Ascending aorta (tissue), 2 donors: ENCODE data around the gene TNIP2. TPM values are rescaled to one million over a fixed set of nuclear protein-coding genes. Genes with fewer than 3 reads are reported as not detected.

Source experiments
- DNase-seq, 2 donors: peaks; one replicate each; pipeline ENCODE4 v3.0.0-alpha.2; 2019; ENCODE audit warnings: low spot score in 2 of 2
- H3K27ac ChIP-seq, 2 donors: fragments of 200-600 bp; sonication (generic); one replicate each; pipeline ENCODE4 v1.5.1; 2016 to 2017; ENCODE audit warnings: mild to moderate bottlenecking in 1 of 2
- H3K27me3 ChIP-seq: fragments of 200-600 bp; sonication (generic); one replicate; pipeline ENCODE4 v1.5.1; 2017
- H3K36me3 ChIP-seq, 2 donors: fragments of 200-600 bp; sonication (generic); one replicate each; pipeline ENCODE4 v1.5.1; 2016
- H3K4me1 ChIP-seq, 2 donors: fragments of 200-600 bp; sonication (generic); one replicate each; pipeline ENCODE4 v1.5.1; 2016 to 2017; ENCODE audit warnings: mild to moderate bottlenecking in 1 of 2
- H3K4me3 ChIP-seq, 2 donors: fragments of 200-600 bp; sonication (generic); one replicate each; pipeline ENCODE4 v1.5.1; 2016 to 2017; ENCODE audit warnings: mild to moderate bottlenecking in 1 of 2
- H3K9me3 ChIP-seq, 2 donors: fragments of 200-600 bp; sonication (generic); one replicate each; pipeline ENCODE4 v1.5.1; 2016
- CTCF ChIP-seq, 3 experiments: fragments of 200-600 bp in 2 of 3; fragments of 450-650 bp in 1 of 3; sonication (generic) in 2 of 3; IDR thresholded peaks; one replicate each; pipeline ENCODE4 v1.5.1; 2016 to 2019; ENCODE audit warnings: antibody characterized with exemption in 3 of 3, mild to moderate bottlenecking in 1 of 3, moderate library complexity in 1 of 3
- intact Hi-C: fragments of 100-400 bp; cut with DNase I; formaldehyde crosslinking; loops from one replicate; pipeline ENCODE4 v1.15.1; 2023
- total RNA-seq: library from RNA; depleted of rRNA; stranded (reverse); fragments of >200 nt; gene quantifications from one replicate; pipeline ENCODE4 v1.1.0, GENCODE V29; 2016

TNIP2 gene
- total RNA-seq, 1 donor from 2014 or later, result 65.6 TPM

DNA sequence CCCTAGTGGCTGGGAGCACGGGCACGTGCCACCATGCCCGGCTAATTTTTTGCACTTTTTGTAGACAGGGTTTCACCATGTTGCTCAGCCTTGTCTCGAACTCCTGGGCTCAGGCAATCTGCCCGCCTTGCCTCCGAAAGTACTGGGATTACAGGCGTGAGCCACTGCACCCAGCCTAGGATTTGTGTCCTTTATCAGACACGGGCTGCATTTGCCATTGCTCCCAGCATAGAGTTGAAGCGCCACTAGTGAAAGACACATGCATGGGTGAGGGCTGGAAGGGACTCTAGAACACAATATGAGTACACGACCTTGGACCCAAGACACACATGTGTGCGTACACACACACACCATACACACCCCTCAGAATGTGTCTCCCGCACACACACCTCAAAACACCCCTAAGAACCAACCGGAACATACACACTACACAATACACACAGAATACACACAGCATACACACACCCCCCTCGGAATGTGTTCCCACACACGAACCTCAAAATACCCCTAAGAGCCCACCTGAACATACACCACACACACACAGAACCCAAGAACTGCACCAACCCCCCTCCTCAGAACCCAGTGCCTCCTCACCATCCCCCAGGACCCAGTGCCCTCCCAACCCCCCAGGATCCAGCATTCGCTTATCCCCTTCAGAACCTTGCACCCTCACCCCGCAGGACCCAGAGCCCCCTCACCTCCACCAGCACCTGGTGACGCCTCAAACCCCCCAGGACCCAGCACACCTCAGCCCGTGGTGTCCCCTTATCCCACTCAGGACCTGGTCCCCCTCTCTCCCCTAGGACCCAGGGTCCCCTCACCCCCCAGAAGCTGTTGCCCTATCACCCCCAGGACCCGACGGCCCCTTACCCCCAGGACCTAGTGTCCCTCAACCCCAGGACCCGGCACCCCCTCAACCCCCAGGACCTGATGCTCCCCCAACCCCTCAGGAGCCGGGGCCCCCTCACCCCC lies 1.0 kb downstream of the TNIP2 start:
- Histone ChIP-seq H3K9me3 (no peaks in the 10 kb centered on the region), H3K36me3 (no peaks in the 10 kb centered on the region), H3K4me3 (peak overlapping the region; percentile 90 to 95), H3K27ac (peak overlapping the region; percentile 82 to 87), H3K4me1 (peaks cover 4 to 10% of the 10 kb centered on the region in 2 donors), H3K27me3 (no peaks in the 10 kb centered on the region)
- no peak for DNase-seq
- intact Hi-C loops, result loop anchor here (5.0 to 10.0 kb wide), 3 partner anchors 218 to 490 kb away; partner anchors contain the start of genes FAM193A, HTT, HTT-AS and MXD4
- no peak for TF ChIP-seq CTCF (IDR thresholded peaks at IDR 0.05)

GRCh38 chr4:2753436-2753835 lies 2.7 kb downstream of the TNIP2 start:
- TF ChIP-seq CTCF (IDR thresholded peaks at IDR 0.05), result no peak
- Histone ChIP-seq H3K4me3 (no peak overlapping the region), H3K27me3 (no peaks in the 10 kb centered on the region), H3K36me3 (no peaks in the 10 kb centered on the region), H3K9me3 (no peaks in the 10 kb centered on the region), H3K27ac (no peak overlapping the region), H3K4me1 (peaks cover 4 to 10% of the 10 kb centered on the region in 2 donors)
- DNase-seq, result no peak
- intact Hi-C loops, result loop anchor here (10.0 kb wide), 1 partner anchor 489 kb away; the partner anchor contains the start of gene MXD4

DNA sequence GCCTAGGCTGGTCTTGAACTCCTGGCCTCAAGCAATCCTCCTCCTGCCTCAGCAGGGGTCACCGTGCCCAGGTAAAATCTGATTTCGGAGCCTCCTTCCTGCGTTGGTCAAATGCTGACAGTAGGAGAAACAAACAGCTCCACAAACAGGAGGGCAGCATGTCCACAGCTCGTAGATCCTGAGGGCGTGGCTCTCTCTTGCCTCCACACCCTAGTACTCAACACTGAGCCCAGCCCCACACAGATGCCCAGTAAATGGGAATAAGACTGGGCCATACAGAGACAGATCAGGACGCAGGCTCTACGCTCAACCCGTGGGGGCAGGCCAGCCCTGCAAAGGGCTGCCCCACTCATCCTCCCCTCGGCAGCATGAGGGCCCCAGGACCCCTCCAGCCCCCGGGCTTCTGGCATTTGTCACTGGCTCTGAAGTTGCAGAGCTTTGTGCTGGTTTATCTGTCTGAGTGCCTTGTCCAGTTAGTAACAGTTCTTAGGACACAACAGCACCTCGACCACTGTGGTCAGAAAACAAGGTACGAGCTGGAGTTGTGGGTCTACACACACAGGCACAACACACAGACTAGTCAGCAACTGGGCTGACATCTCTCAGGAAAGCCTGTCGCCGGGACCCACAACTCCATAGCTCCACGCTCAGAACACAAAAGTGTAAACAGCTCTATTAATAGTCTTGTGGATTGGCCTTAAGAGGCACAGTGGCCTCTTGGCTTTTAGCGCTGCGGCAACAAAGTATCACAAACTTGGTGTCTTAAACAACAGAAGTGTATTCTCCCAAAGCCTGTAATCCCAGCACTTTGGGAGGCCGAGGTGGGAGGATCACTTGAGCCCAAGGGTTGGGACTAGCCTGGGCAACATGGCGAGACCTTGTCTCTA lies 5.2 kb downstream of the TNIP2 start:
- TF ChIP-seq CTCF (IDR thresholded peaks at IDR 0.05), result no peak
- peaks cover 4 to 7% of the 10 kb centered on the region in 2 donors for H3K4me1 ChIP-seq
- H3K27ac ChIP-seq, result no peak overlapping the region
- DNase-seq, result no peak
- H3K36me3 ChIP-seq, result peaks cover 16 to 20% of the 10 kb centered on the region in 2 donors
- intact Hi-C loops, result loop anchor here (10.0 kb wide), 1 partner anchor 486 kb away; the partner anchor contains the start of gene MXD4
- no peaks in the 10 kb centered on the region for H3K9me3 ChIP-seq
- H3K4me3 ChIP-seq, result no peak overlapping the region
- no peaks in the 10 kb centered on the region for H3K27me3 ChIP-seq

DNA sequence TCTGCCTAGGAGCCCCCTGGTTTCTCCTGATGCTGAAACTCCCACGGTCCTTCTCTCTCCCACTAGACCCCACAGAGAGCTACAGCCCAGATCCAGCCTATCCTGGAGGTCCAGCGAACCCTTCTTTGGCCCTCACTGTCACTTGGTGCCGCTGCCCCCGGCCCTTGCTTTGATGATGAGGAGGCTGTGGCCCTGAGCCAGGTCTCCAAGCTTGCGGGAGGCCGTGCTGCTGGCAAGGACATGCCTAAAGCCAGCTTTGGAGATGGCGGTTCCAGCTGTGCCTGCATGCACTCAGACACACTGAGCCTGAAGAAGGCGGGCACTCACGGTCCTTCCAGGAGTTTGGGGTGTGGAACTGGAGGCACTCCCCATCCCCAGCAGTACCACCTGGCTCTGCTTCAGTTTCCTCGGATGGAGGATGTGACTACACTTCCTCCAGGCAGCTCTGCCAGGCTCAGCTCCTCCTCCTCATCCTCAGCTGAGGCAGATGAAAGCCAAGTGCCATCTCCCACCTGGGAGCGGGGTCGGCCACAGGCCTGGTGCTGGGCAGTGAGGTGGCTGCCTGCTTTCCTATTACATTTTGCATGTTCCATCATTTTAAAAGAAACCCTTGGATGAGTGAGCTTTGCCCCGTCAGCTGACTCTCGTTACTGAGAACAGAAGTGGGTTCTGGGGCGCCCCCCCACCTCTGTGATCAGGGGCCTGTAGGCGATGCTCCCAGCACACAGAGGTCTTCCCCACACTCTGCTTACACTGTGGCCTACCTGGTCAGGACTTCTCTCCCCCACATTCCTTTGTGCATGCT lies 9.0 kb downstream of the TNIP2 start:
- H3K4me3 ChIP-seq, result no peak overlapping the region
- H3K4me1 ChIP-seq, result no peaks in the 10 kb centered on the region
- peak overlapping the region; percentile 33 to 65 for H3K27ac ChIP-seq
- H3K36me3 ChIP-seq, result peaks cover 50 to 58% of the 10 kb centered on the region in 2 donors
- intact Hi-C loops, result no loop called here
- DNase-seq, result no peak
- H3K27me3 ChIP-seq, result no peaks in the 10 kb centered on the region
- no peaks in the 10 kb centered on the region for H3K9me3 ChIP-seq
- TF ChIP-seq CTCF (IDR thresholded peaks at IDR 0.05), result no peak
